ENCODE data around the gene CELF1. TPM values are rescaled to one million over a fixed set of nuclear protein-coding genes. Genes with fewer than 3 reads are reported as not detected.
A peak's percentile ranks its signal among the peaks of the same experiment; 100 is the strongest.
"Not testable (repeated sequence)": the region's sequence is repeated elsewhere in the genome, so short reads cannot be mapped to it uniquely, and the experiment has no call there.

The CELF1 gene
- total and polyA plus RNA-seq, 12 donors: 24.4 to 97.0 (median 85.5) TPM

DNA sequence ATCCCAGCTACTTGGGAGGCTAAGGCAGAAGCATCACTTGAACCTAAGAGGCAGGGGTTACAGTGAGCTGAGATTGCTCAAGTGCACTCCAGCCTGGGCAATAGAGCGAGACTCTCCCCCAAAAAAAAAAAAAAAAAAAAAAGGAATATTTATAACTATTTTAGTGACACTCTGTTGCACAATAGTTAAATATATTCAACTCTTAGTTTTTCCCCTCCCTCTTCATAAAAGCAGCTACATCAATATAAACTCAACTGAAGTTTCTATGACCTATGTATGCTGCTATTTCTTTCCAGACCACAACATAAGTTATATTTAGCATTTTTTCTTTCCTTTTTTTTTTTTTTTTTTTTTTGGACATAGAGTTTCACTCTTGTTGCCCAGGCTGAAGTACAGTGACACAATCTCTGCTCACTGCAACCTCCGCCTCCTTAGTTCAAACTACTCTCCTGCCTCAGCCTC is 19.2 kb downstream of the CELF1 start:
- ATAC-seq: no peak
- Histone ChIP-seq H3K36me3 (peaks cover 0 to 33% (median 0%) of the 10 kb centered on the region in 9 donors), H3K4me3 (no peak overlapping the region), H3K27me3 (no peaks in the 10 kb centered on the region), H3K27ac (no peak overlapping the region), H3K9me3 (no peaks in the 10 kb centered on the region), H3K4me1 (peaks cover 4 to 93% (median 74%) of the 10 kb centered on the region in 9 donors)
- intact Hi-C loops (cut with DNase I): loop anchor here in 1 of 10 donors (10.0 kb wide), 1 partner anchor 49 kb away; no protein-coding TSS in a partner anchor
- WGBS, 2 donors: 81 to 85% methylated on average over 2 of the region's 2 CpGs
- DNase-seq: no peak
- TF ChIP-seq, protein P1, sequence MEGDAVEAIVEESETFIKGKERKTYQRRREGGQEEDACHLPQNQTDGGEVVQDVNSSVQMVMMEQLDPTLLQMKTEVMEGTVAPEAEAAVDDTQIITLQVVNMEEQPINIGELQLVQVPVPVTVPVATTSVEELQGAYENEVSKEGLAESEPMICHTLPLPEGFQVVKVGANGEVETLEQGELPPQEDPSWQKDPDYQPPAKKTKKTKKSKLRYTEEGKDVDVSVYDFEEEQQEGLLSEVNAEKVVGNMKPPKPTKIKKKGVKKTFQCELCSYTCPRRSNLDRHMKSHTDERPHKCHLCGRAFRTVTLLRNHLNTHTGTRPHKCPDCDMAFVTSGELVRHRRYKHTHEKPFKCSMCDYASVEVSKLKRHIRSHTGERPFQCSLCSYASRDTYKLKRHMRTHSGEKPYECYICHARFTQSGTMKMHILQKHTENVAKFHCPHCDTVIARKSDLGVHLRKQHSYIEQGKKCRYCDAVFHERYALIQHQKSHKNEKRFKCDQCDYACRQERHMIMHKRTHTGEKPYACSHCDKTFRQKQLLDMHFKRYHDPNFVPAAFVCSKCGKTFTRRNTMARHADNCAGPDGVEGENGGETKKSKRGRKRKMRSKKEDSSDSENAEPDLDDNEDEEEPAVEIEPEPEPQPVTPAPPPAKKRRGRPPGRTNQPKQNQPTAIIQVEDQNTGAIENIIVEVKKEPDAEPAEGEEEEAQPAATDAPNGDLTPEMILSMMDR (IDR thresholded peaks at IDR 0.05): no peak

DNA sequence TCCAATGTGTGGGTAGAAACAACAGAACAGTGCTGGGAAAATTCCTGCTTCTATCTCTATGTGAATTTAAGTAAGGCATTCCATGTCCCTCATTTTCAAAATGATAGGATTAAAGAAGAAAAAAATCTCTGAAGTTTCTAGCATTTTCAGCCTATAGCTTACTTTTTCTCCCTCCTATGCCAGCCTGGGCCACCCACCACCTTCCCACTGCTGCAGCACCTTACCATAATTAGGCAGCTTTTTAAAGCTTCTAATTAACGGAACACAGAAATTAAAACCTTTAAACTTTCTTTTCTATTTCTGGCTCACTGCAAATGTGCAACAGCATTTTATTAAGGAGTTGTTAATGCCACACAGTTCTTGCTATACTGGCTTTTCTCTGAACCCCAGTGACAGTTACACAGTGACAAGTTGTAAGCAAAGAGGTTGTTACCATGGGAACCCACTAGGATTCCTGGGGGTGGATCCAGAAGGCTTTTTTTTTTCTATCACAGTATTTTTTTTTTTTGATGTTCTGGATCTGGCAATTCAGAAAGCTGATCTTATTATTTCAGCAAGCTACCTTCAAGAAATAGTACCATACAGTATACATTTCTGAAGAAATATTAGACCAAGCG is 20.2 kb downstream of the CELF1 start:
- intact Hi-C loops (cut with DNase I): loop anchor here in 1 of 10 donors (10.0 kb wide), 1 partner anchor 48 kb away; no protein-coding TSS in a partner anchor
- Histone ChIP-seq H3K27me3 (no peaks in the 10 kb centered on the region), H3K9me3 (no peaks in the 10 kb centered on the region), H3K4me3 (no peak overlapping the region), H3K27ac (peak overlapping the region in 1 of 10 donors; percentile 37), H3K36me3 (peaks cover 0 to 37% (median 0%) of the 10 kb centered on the region in 9 donors), H3K4me1 (peaks cover 4 to 85% (median 67%) of the 10 kb centered on the region in 9 donors)
- ATAC-seq (peak in 2 of 8 donors; percentile 47 to 51), DNase-seq (no peak)
- WGBS, 2 donors: 75 to 87% methylated on average over 2 of the region's 2 CpGs
- TF ChIP-seq, protein P1 (IDR thresholded peaks at IDR 0.05): no peak

DNA sequence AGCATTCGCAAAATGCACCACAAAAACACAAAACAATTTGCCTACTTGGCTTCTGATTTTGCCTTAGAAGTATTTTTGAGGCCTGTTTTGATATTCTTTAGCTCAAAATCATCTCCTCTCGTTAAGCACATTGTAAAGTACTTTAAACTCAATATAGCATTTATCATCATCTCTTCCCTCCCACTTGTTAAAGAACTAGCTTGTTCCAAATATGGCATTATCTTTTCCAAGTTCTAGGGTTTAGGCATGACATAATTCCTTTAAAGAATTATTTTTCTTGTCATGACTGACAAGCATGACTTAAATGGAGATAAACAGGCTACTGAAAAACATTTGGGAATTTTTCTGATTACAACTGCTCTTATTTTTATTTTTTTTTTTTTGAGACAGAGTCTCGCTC is 21.3 kb downstream of the CELF1 start:
- DNase-seq (no peak), ATAC-seq (no peak)
- TF ChIP-seq, protein P1 (IDR thresholded peaks at IDR 0.05): no peak
- peaks cover 4 to 82% (median 56%) of the 10 kb centered on the region in 9 donors for H3K4me1 ChIP-seq
- no peaks in the 10 kb centered on the region for H3K9me3 ChIP-seq
- intact Hi-C loops (cut with DNase I): loop anchor here in 1 of 10 donors (10.0 kb wide), 1 partner anchor 47 kb away; no protein-coding TSS in a partner anchor
- no peaks in the 10 kb centered on the region for H3K27me3 ChIP-seq
- H3K27ac ChIP-seq: peak overlapping the region in 1 of 10 donors; percentile 37
- 63 to 65% methylated on average over 3 of the region's 3 CpGs for WGBS, 2 donors
- H3K4me3 ChIP-seq: no peak overlapping the region
- peaks cover 0 to 37% (median 0%) of the 10 kb centered on the region in 9 donors for H3K36me3 ChIP-seq

DNA sequence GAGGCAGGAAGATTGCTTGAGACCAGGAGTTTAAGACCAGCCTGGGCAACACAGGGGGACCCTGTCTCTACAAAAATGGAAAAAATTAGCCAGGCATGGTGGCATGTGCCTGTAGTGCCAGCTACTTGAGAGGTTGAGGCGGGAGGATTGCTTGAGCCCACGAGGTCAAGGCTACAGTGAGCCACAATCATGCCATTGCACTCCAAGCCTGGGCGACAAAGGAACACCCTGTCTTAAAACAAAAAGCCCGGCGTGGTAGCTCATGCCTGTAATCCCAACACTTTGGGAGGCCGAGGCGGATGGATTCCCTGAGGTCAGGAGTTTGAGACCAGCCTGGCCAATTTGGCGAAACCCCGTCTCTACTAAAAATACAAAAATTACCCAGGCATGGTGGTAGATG is 22.2 kb downstream of the CELF1 start:
- not testable (repeated sequence) for H3K27me3 ChIP-seq, H3K27ac ChIP-seq, H3K9me3 ChIP-seq, H3K4me3 ChIP-seq, DNase-seq, ATAC-seq
- intact Hi-C loops (cut with DNase I): loop anchor here in 1 of 10 donors (10.0 kb wide), 1 partner anchor 46 kb away; no protein-coding TSS in a partner anchor
- Histone ChIP-seq H3K4me1 (peaks cover 4 to 82% (median 56%) of the 10 kb centered on the region in 9 donors), H3K36me3 (peaks cover 0 to 28% (median 0%) of the 10 kb centered on the region in 9 donors)
- 85 to 88% methylated on average over 9 of the region's 9 CpGs for WGBS, 2 donors

DNA sequence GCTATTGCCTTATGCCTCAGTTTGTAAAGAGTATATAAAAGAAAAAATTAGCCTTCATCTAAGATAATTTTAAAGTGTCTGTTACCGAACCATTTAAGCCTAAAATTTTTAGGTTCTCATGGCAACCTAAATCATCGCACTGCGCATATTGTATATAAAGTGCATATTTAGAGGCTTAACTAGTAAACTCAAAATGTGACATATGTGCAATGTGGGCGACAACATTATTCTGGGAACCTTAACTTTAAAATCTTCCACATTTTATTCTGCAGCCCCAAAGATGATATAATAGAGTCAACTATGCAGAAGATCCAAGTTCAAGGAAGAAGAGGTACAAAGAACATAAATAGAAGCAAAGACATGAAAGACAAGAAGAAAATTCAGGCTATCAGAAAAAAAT is 23.0 kb downstream of the CELF1 start:
- 95% methylated on average over 4 of the region's 4 CpGs for WGBS, 2 donors
- intact Hi-C loops (cut with DNase I): loop anchor here in 1 of 10 donors (10.0 kb wide), 1 partner anchor 45 kb away; no protein-coding TSS in a partner anchor
- TF ChIP-seq, protein P1 (IDR thresholded peaks at IDR 0.05): no peak
- DNase-seq (no peak), ATAC-seq (no peak)
- peaks cover 0 to 21% (median 0%) of the 10 kb centered on the region in 9 donors for H3K36me3 ChIP-seq
- H3K4me3 ChIP-seq: no peak overlapping the region
- H3K9me3 ChIP-seq: no peaks in the 10 kb centered on the region
- no peaks in the 10 kb centered on the region for H3K27me3 ChIP-seq
- peaks cover 7 to 84% (median 60%) of the 10 kb centered on the region in 9 donors for H3K4me1 ChIP-seq
- no peak overlapping the region for H3K27ac ChIP-seq
